HTERT RPE-1 (cell line): ENCODE measurements around the gene CLDN9.

Experiments used
- in situ Hi-C: fragments of 300-500 bp; cut with MboI; formaldehyde crosslinking; loops from 4 replicates; pipeline ENCODE4 v1.14.3; 2020; ENCODE audit warnings: low sequenced_read_pairs

CLDN9 gene

DNA sequence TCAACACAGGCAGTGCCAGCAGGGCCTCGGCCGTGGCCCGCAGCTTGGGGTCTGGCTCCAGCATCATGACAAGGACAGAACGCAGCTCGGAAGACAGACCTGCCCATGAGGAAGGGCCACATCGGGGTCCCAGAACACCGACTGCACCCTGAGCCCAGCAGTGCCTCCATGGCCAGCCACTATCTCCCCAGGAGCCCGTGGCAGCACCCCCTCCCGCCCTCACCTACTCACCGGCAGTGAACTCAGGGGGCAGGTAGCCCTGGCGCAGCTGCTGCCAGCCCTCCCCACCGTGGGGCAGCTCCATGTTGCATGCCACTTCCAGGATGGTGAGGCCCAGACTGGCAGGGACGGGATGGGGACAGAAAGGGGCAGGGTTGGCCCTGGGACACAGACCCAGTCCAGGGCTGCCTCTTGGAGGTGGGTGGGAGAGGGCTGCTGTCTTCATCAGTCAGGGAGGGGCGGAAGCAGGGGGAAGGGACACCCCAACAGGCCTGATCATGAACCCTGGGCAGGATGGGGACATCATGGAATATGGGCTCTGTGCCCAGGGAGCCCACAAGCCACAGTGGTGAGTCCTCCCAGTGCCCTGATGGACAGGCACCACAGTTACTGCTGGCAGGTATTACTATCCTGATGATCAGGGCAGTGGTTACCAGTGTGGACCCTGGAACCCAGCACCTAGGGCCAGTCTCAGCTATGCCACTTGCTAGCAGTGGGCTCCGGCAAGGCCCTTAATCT is 38.2 kb upstream of the CLDN9 start:
- in situ Hi-C loops: no loop called here

DNA sequence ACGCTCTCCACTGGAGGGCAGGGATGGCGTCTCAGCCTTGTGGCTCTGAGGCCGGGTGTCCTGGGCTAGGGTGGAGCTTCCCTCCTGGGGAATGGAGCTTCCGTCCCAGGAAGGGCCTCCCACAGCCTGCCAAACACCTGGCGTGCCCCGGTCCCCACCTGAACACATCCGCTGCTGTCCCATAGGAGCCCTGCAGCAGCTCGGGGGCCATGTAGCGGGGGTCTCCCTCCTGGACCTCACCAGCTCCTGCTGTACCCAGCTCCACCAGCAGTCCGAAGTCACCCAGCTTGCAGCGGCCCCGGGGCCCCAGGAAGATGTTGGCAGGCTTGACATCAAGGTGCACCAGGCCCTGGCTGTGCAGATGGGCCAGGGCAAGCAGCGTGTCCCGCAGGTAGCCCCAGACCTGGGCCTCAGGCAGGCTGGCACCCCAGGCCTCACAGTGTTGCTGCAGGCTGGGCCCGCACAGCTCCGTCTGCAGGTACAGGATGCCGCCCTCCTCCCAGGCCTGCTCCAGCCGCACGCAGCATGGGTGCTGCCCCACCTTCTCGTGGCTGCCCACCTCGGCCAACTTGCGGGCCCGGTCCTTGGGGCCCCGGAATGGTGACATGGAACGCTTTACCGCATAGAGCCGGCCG is 37.4 kb upstream of the CLDN9 start:
- in situ Hi-C loops: no loop called here

DNA sequence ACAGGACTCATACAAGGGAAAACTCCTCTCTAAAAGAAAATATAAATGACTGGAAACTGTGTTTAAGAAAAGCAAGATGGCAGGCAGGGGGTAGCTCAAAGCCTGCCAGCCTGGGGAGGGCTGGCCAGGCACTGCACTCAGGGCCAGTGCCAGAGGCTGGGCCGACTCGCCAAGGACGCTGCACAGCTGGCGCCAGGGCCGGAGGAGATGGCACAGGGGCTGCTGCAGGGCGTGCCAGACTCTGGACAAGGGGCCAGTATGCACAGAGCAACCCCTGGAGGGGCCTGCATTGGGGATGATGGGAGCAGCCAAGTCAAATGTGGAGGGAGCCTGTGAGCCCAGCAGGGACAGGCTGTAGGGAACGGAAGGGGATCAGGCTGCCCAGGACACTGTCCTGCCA is 36.5 kb upstream of the CLDN9 start:
- in situ Hi-C loops: no loop called here

DNA sequence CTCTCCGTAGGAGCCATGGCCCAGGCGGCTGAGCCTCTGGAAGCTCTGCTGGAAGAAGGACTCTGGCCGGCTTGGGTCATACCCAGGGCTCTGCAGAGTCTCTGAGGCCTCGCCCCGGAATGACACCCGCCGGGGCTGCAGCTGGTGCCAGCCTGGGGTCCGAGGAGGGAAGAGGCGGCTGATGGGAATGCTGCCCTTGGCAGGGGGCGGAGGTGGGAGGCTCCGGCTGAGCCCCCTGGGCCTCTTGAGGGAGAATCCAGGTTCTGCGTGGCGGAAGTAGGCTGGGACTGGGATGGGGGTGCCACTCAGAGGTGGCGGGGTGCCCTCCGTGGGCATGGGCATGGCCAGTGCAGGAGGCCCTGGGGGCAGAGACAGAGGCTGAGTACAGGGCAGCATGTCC is 36.0 kb upstream of the CLDN9 start:
- in situ Hi-C loops: no loop called here

DNA sequence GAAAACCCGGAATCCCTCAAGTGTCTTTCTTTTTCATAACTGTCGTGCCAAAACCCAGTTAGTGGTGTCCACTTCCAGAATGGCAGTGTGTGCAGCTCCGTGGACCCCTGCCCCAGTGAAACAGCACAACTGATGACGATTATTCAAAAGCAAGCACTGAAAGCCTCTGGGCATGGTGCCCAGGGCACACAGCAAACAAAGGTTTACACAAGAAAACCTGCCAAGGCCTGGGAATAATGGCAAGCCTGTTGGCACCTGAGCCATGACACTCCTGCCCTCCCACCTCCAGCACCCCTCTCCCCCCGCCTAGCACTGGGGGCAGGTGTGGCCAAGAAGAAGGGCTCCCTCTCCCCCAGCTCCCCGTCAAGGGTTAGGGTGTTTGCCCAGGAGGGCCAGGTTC is 35.3 kb upstream of the CLDN9 start:
- in situ Hi-C loops: no loop called here

DNA sequence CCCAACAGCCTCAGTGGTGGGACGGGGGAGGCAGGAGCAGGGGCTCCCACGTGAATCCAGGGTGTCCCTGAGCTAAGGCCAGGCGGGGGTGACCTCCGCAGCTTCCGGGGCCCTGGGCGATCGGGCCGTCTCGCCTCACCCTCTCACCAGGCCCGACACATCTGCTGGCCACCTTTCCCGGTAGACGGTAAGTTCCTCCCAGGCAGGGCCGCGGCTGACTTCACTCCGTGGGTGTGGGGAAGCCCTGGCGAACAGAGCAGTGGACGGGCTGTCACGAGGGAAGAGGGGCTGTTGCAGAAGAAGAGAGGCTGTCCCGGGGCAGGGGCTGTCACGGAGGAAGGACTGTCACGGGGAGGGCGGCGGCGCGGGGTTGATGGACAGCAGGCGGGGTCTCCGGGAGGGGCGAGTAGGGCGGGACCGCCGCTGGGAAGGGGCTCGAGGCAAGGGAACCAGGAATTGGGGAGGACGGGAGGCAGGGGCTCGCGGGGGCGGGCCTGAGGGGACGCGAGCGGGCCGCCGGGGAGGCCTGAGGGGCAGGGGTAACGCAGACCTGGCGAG is 33.0 kb upstream of the CLDN9 start:
- in situ Hi-C loops: no loop called here

DNA sequence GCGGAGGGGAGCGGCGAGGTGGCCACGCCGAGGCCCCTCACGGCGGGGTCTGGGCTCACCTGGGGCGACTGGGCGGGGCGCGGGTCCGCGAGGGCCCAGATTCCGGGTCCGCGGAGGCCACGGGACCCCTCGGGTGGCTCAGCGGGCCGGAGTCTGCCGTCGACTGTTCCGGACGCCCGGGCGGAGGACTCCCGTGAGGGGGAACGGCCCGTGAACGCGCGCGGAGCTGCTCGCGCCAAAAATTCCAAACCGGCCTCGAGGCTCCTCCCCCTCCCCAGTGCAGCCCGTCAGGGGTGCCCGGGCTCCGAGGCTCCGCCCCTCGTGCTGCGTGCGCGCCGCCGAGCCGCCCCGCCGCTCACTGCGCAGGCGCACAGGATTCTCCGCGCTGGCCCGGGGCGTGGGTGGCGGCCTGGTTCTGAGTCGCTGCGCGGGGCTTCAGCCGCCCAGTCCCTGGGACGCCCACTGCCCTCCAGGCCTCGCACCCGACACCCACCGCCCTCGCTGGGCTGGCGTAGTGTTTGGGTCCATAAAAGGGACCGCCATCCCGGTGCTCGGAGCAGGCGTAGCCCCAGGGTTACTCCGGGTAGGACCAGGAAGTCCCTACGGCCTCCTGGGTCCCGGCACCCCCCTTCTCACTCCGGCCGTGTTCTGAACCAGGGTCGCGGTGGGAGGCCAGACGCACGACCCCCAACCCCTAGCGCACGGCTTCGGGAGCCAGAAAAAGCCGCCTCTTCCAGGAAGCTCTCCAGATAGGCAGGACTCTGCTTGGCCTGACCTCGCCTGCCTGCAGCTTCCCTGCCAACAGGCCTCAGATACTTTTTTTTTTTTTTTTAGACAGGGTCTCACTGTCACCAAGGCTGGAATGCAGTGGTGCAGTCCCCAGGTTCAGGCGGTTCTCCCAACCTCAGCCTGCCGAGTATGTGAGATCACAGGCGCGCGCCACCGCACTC is 32.2 kb upstream of the CLDN9 start, which contains the start of gene PKMYT1:
Gene PKMYT1, minus strand, starts transcription at position 220 of the 950 bp plus-strand sequence. CDS start 789 bp downstream, outside the sequence.
- in situ Hi-C loops: no loop called here

DNA sequence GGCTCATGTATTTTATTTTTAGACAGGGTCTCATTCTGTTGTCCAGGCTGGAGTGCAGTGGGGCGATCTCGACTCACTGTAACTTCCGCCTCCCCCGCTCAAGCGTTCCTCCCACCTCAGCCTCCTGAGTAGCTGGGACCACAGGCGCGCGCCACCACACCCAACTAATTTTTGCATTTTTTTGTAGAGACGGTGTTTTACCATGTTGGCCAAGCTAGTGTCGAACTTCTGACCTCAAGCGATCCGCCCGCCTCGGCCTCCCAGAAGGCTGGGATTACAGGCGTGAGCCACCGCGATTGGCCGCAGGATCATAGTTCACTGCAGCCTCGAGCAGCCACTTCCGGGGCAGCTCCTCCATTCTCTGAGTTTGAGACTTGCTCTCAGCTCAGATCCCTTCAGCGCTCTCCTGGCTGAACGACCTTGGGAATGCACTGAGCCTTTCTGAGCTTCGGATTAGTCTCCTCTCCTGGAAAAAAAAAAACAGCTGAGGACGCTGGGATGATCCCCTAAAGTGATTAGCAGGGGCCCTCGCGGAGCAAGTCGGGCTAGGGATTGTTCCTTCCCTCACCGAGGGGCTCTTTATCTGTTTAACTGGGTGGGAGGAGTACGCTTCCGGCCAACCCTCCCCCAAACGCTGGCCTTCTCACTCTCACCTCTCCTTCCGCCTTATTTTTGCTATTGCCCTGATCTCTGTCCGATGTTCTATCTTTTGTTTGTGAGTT is 31.4 kb upstream of the CLDN9 start:
- in situ Hi-C loops: no loop called here

DNA sequence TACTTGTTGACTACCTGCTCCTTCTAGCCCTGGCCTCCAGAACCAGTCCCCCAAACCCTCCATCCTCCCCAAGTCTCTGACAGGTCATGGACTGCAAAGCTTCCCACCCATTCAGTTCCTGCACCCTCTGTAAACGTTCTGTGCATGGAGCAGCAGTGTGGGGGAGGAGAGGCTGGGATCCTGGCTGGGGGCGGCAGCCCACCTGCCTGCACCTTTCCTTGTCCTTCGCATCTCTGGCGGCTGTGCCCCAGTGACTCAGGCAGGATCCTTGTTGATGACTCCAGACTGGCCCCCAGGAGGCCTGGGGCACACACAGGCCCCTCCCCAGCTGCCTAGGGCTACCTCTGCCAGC is 30.8 kb upstream of the CLDN9 start:
- in situ Hi-C loops: no loop called here

DNA sequence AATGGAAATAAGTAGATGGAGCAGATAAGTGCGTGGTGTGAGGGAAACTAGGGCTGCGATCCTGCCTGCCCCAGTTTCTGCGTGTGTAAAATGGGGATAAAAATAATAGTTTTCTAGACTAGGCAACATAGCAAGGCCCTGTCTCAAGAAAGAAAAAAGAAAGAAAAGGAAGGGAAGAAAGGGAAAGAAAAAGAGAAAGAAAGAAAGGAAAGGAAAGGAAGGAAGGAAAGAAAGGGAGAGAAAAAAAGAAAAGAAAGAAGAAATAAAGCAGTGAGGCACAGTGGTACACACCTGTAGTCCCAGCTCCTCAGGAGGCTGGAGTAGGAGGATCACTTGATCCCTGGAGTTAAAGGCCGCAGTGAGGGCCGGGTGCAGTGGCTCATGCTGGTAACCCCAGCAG is 30.3 kb upstream of the CLDN9 start:
- in situ Hi-C loops: no loop called here

DNA sequence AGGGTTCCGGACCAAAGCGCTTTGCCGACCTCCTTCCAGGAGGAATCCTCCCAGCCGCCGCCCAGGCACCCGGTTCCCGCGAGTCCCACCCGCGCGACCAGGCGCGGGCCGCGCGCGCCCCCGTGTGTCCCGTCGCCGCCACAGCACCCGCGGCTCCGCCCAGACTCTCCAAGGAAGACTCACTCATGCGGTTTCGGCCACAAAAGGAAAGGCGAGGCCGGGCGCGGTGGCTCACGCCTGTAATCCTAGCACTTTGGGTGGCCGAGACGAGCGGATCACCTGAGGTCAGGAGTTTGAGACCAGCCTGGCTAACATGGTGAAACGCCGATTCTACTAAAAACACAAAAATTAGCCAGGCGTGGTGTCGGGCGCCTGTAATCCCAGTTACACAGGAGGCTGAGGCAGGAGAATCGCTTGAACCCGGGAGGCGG is 29.0 kb upstream of the CLDN9 start:
- in situ Hi-C loops: no loop called here

DNA sequence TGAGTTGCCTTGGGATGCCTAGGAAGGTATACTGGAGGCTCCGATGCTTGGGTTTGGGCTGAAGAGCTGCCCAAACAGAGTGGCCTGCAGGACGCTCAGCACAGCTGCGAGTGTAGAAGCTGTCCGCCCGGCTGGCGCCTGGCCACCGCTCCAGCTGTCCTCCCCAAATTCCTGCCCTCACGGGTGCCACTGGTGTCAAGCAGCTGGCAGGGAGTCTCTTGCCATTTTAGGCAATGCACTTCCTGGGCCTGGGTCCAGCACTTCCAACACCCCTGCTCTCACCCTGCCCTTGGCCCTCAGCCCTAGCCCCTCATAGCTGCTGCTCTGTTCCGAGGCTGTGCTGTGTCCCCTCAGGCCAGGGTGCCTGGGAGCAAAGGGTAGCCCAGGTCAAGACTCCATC is 27.3 kb upstream of the CLDN9 start:
- in situ Hi-C loops: no loop called here

DNA sequence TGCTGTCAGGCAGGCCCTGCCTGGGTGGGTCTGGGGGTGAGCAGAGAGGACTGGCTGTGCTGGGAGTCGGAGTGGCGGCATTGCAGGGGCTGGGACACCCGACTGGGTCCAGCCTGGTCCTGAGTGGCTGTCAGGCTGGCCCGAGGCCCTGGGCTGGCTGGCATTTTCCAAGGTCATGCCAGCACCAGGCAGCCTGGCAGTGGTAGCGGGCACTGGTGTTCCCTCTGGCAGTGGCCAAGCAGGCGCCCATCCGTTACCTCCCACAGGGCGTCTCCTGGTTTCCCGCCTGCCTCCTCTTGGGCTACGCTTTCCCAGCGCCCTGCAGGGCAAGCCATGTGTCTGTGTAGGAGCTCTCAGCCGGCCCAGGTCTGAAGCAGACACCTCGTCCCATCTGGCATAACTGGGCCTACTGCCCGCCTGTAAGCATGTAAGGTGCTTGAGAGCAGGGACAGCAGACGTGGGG is 26.8 kb upstream of the CLDN9 start:
- in situ Hi-C loops: no loop called here

DNA sequence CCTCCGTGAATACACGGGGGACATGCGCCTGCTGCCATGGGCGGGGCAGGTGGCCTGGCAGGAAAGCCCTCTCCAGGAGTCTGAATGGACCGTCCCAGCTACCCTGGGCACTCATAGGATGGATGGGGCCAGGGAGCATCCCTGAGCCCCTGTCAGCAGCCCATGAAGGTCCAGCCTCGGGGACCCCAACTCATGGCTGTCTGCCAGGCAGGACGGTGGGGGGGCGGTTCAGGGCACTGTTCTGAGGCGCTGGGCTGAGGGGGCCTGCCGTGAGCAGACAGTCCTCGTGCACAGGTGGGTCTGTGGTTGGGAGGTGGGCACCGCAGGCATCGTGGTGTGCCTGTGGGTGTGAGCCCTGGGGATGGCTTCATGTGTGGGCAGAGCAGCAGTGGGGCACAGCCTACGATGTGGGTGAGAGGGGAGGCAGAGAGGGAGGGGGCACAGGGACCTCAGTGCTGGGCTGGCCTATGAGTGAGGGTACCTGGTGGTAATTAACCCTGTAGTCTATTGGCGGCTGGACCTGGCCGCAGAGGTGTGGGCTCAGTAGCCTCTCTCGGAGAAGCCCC is 26.0 kb upstream of the CLDN9 start:
- in situ Hi-C loops: no loop called here

DNA sequence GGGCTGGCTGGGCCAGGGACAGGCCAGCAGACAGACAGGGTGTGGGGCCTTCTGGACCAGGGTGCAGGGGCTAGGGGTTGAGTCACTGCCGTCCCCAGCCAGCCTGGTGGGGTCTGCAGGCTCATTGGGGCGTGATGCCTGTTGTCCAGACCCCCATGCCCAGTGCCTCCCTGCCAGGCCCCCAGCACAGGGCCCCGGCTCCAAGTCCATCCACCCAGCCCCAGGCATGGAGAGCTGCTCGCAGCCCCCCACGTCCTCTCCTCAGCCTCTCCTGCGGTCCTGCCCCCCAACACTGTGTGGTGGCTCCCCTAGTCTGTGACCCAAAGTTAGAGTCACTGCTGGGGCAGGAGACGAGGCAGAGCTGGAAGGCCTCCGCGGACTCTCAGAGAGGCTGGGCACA is 25.4 kb upstream of the CLDN9 start:
- in situ Hi-C loops: no loop called here

DNA sequence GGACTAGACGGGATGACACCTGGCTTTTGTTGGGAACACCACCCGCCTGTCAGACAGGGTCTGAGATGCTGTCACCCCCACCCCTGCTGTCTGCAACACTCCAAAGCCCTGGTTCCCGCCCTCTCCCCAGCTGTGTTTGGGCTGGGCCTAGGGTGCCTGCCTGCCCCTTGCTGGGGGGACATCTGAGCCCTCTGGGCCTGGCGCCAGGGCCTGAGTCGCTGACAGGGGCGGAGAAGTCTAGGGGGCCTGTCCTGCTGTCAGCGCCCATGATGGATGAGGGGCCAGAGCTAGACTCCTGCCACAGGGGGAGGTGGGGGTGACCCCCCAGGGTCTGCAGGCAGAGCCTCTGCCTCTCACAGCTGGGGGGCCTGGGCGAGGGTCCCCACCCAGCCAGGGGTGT is 24.9 kb upstream of the CLDN9 start:
- in situ Hi-C loops: no loop called here

DNA sequence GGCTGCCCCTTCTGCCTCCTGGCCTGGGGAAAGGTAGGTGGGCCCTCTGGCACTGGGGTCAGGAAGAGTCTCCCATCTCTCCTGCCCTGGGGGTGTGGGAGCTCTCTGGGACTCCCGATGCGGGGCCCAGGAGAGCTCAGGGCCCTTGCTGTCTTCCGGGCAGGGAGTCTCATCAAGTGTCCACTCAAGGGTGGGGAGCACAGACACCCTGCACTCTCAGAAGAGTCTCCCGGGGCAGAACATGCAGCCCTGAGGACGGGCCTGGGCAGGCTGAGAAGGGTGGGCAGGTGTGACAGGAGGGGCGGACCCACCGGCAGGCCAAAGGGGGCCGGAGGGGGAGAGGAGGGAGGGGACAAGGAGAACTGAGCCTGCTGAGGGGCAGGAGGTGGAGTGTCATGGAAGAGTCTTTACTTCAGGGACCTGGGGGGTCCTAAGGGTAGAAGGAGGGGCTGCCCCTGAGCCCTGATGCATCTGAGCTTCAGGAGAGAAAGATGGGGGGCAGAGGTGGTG is 24.1 kb upstream of the CLDN9 start:
- in situ Hi-C loops: no loop called here

DNA sequence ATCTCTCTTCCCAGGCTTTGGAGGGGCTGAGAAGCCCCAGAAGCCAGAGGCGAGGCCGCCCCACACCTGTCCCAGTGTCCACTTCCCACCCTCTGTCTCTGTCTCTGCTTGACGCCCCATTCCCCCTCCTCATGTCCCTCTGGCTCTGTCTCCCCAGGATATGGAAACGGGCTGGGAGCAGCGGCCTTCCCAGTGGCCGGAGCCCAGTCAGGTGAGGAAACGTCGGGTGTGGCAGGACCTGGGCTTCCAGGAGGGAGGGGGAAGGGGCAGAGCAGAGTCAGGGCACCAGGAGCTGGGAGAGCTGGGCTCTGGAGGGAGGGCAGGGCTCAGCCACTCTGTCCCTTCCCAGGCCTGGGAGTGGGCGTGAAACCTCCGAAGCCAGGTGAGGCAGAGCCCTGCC is 21.8 kb upstream of the CLDN9 start:
- in situ Hi-C loops: no loop called here

DNA sequence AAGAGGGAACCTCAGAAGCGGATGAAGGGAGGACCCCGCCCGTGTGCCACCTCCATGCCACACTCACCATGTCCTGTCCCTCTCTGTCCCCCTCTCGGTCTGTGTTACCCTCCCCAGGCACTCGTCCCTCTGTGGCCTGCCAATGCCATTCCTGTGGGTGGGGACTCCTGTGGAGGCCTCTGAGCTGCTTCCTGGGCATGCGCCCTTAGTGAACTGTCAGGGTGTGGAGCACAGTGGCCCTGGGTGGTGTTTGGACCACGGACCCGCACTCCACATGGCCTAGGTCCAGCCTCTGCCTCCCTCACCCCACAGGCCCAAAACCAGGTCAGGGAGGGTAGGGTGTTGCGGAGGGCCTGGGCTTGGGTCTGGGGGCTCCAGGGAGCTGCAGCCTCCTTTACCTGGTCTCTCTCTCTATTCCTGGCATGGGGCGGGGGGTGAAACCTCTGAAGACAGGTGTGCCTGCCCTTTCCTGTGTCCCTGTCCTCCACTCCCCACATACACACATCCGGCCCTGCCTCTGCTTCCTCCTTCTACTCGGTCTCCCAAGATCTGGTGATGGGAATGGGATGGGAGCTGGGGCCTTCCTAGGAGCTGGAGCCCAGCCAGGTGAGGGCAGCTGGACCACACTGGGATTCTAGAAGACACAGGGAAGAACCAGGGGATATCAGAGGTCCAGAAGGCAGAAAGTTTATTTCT is 21.0 kb upstream of the CLDN9 start:
- in situ Hi-C loops: no loop called here
